T-helper 2 cell treated with Interferon-gamma antibody and Interleukin-4, amounts not matched to agents 100 ng/mL and 5 ng/mL, for 36 hours (primary cell): ENCODE results near the gene OSBPL7. TPM values are rescaled to one million over a fixed set of nuclear protein-coding genes. Genes with fewer than 3 reads are reported as not detected.

ENCODE experiments used
- intact Hi-C: fragments of 100-400 bp; cut with micrococcal nuclease; formaldehyde crosslinking; loops from one replicate; pipeline ENCODE4 v1.15.1; 2023
- total RNA-seq: library from RNA; stranded (reverse); gene quantifications from 2 replicates; pipeline ENCODE4 v1.2.3, GENCODE V29; 2022

The OSBPL7 gene
- total RNA-seq, 1 donor from 2014 or later: 33.0 TPM

DNA sequence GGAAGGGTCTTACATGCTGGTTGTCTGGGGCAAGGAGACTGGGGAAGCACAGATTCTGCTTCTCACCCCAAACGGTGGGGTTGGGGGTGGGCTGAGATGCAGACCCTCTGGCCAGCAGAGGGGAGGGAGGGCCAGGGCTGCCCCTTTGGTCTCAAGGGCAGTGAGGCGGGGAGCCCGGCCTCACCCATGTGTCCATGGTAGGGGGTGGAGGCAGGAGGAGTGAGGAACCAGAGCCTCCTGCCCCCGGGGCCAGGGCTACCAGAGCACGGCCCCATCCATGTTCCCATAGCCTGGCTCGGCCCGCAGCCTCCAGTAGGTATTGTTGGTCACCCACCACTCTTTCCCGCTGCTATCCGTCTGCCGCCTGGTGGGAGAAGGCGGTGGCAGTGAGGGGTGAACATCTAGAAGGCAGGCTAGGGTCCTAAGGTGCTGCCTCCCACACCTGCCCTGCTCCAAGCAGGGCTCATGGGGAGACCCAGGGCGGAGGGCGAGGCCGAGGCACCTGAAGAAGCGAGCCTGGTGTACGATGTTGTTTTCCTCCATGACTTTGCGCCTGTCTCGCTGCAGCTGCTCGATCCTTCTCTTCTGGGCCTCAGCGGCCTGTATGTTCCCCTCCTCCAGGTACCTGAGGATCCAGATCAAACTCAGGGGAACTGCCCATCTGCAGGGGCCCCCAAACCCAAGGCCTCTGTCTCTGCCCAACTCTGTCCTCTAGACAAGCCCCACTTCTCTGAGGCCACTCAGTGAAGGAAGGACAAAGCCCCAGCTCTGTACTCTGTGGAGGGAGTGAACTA lies 13.4 kb downstream of the OSBPL7 start:
- intact Hi-C loops: no loop called here

DNA sequence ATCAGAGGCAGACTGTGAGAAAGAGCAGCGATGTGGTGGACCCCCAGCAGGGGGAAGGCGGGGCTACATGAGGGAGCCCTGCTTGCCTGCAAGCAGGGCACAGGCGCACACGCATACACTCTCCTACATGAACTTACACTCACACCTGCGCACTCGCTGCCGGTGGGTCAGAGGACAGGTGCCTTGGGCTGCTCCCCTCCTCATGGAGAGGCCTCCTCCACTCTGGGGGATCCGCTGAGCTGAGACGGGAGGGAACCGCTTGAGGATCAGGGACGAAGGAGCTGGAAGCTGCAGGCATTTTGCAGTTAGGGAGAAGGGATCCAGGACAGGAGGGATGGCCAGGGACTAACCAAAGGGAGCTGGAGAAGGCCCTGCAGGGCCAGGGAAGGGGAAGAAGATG lies 14.2 kb downstream of the OSBPL7 start:
- intact Hi-C loops: no loop called here

DNA sequence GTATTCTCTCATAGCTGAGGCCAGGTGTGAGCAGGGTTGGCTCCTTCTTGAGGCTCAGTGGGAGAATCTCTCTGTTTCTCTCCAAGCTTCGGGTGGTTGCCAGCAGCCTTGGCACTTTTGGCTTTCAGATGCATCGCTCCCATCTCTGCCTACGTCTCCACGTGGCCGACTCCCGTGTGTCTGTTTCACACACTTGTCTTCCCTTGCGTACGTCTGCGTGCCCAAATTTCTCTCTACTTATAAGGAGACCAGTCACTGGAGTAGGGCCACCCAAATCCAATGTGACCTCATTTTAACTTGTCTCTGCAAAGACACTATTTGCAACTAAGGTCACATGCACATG lies 14.7 kb downstream of the OSBPL7 start:
- intact Hi-C loops: no loop called here

DNA sequence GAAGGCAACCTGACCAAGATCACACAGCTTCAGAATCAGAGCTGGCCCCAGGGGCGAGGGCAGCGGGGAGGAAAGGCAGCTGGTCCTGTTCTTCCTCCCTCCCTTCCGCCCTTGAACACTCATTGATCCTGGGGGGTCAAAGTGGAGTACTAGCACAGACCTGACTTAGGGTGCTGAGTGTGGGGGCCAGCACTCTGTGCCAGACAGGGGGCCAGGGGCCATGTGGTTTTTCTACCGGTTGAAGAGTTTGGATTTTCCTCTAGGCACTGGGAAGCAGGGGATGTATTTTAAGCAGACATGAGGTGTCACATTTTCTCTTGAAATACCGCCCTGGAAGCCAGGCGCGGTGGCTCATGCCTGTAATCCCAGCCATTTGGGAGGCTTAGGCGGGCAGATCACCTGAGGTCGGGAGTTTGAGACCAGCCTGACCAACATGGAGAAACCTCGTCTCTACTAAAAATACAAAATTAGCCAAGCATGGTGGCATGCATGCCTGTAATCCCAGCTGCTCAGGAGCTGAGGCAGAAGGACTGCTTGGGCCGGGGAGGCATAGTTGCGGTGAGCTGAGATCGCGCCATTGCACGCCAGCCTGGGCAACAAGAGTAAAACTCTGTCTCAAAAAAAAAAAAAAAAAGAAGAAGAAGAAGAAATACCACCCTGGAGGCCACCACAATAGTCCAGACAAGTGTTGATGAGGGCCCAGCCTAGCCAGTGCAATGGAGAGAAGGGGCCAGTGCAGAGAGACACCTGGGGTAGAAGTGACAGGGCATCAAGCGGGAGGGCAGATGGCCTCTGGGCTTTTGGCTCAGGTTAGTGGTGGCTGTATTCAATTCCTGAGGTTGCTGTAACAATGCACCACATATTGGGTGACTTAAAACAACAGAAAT lies 15.3 kb downstream of the OSBPL7 start:
- intact Hi-C loops: no loop called here

DNA sequence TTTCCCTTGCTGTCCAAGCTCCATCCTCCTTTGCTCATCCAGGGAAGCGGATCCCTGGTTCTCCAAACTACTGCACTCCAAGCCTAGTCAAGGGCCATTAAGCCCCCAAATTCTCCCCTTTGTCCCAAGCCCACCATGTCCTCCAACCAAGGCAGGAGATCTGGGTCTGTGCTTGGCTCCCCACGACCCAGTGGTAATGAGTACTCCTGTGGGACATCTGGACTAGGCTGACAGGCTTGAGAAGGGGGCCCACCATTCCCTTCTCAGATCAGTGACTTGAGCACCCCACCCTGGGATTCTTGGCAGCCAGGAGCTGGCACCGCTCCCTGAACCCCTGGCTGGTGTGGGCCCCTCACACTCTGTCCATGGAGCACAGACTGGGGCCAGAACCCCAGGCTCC lies 17.1 kb downstream of the OSBPL7 start:
- intact Hi-C loops: no loop called here

DNA sequence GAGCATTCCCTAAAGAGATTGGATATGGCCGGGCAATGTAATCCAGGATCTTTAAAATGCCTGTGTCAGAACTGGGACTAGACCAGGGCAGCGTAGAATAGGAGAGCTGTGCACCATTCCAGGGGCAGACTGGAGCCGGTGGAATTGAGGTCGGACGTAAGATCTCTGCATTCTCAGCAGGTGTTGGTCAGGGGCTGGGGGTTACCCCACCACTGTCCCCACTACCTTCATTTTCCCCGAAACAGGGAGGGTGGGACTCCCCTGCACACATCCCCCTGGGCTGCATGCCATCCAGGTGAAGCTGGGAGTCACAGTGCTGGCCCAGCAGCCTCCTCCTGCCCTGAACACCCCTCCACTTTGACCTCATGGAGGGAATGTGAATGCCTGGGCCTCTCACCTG lies 17.8 kb downstream of the OSBPL7 start:
- intact Hi-C loops: no loop called here

DNA sequence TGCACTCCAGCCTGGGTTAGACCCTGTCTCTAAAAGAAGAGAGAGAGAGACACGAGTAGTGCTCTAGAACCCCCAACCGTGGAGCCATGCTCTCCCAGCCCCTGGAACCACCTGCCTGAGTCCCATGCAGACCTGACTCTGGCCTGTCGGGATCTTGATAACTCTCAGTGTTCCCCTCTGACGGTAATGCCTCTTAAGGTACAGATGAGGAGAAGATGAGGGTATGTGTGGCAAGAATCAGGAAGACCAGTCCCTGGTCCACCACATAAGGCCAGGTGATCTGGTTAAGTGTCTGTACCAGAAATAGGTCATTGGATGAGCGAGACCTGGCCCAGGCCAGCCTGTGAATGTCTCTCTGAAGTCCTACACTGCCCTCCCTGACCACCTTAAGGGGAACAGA lies 18.4 kb downstream of the OSBPL7 start:
- intact Hi-C loops: no loop called here

DNA sequence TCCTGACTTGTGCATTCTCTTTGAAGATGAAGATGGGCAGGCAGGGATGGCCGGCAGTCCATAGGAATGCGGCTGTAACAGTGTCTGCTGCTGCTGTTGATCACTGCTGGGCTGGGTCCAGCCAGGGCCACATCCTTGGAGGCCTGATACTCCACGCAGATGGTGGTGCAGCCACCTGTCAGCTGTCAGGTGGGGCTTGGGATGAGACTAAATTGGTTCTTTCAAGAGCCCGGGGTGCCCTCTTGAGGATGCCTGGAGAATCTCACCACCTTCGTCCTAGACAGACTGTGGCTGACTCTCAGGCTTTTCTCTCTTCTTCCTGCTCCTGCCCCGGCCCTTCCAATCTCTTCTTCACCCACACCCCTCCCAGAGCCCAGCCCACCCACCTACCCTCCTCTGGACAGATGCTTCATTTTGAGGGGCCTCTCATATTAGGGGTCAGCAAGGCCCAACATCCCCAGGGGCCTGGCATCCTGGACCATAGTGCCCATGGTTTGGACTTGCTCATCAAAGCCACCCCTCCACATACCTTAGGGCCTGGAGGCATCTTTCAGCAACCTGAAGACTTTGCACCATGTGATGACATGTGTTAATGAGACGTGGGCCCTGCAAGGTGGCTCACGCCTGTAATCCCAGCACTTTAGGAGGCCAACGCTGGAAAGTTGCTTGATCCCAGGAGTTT lies 19.1 kb downstream of the OSBPL7 start:
- intact Hi-C loops: loop anchor here (1.0 kb wide), 2 partner anchors 103 to 138 kb away; no protein-coding TSS in a partner anchor

DNA sequence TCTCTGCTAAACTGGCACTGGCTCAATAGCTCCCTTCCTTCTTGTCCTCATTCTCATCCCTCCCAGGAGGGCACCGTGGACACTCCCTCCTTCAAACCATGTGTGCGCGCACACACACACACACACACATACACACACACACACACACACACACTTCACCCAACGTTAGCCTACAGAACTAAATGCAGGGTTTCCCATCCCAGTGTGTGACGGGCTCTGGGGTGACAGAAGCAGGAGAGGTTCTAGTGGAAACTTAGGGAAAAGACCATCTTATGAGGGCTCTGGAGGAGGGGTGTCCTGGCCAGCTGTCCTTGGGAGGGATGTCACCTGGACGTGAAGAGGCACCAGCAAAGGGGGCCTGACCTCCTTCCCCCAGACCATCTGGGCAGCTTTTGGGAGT lies 19.7 kb downstream of the OSBPL7 start:
- intact Hi-C loops: loop anchor here (1.0 kb wide), 2 partner anchors 103 to 138 kb away; no protein-coding TSS in a partner anchor

DNA sequence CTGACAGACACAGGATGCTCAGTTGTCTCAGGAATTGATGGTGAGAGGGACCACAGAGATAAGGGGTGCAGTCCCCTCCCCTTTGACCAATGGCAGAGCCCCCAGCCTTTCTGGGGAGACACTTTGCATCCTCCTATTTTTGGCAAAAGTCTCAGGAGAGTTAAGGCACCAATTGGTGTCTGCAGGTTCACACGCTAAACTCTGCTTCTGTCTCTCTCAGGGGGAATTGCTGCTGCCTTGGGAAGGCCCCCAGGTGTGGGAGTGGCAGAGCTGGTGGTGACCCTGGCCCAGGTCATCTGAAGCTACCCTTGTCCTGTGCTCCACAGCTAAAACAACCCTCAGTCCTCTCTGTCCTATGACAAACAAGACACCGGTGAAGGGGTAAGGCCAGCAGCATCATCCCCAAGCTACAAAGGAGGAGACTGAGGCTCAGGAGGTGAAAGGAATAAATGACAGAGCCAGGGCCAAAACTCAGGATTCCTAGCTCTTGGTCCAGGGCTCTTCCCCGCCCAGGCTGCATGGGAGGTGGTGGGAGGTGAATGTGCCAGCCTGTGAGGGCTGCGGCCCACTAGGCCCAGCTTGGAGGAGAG lies 20.3 kb downstream of the OSBPL7 start:
- intact Hi-C loops: no loop called here

DNA sequence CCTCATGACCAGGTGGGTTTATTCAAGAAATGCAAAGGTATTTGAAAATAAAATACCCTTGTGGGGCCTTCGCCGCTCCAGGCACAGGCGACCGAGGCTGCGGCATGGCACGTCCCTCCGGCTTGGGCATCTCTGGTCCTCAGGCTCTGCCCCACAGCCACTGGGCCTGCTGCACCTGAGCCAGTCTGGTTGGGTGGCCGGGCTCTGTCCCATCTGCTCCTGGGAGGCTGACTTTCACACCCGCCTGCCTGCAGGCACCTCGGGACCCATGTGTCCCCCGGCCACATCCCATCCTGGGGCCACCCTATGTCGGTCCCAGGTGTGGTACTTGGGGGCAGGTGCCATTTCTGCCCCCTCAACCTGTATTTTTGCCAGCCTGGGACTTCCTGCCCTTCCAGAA lies 20.9 kb downstream of the OSBPL7 start:
- intact Hi-C loops: no loop called here

DNA sequence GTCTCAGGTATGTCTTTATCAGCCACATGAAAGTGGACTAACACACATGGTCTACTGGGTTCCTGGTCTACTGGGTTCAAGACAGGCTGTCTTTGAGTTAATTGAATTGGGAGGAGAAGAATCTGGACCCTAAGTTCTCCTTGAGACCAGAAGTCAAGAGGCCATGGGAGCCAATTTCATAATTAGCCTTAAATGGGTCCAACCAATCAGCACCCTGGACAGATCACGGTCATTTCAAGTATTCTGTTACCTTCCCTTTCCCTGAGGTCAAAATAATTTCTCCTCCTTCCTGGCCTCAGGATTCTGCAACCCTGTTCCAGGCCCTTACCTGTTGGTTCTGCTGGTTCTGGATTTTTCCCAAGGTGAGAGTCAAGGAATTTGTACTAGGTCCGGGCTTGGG lies 23.8 kb downstream of the OSBPL7 start:
- intact Hi-C loops: no loop called here

DNA sequence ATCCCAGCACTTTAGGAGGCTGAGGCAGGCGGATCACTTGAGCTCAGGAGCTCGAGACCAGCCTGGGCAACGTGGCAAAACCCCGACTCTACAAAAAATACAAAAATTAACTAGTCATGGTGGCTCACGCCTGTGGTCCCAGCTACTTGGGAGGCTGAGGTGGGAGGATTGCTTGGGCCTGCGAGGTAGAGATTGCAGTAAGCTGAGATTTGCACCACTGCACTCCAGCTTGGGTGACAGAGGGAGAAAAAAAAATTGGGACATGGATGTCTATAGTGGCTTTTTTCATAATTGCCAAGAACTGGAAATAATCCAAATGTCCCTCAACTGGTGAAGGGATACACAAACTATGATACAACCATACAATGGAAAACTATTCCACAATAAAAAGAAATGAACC lies 28.6 kb downstream of the OSBPL7 start:
- intact Hi-C loops: no loop called here

DNA sequence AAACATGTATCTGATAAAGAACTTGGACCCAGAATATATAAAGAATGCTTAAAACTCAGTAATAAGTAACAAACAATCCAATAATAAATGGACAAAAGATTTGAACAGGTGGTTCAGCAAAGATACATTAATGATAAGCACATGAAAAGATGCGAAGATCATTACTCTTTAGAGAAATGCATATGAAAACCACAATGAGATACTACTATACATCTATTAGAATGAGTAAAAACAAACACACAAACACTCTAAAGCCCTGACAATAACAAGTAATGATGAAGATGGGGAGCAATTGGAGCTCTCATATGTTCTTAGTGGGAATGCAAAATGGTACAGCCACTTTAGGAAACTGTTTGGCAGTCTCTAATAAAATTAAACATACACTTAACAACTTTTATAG lies 29.1 kb downstream of the OSBPL7 start:
- intact Hi-C loops: no loop called here

DNA sequence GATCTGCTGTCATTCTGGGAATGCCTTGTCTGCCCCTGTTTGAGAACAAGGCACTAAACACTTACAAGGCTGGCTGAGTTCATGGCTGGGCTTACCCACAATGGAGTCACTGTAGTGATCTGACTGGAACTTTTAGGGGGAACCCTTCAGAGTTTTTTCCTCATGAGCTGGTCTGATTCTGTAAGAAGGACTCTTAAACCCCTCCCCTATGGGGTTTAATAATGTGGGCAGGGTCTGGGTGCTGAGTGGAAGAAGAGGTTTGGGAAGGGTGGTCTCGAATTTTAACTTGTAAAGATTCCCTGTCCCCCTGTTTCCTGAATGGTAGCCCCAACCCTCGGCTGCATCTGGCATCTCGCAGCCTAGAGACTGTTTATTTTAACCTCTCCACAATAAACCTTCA lies 30.6 kb downstream of the OSBPL7 start:
- intact Hi-C loops: no loop called here

DNA sequence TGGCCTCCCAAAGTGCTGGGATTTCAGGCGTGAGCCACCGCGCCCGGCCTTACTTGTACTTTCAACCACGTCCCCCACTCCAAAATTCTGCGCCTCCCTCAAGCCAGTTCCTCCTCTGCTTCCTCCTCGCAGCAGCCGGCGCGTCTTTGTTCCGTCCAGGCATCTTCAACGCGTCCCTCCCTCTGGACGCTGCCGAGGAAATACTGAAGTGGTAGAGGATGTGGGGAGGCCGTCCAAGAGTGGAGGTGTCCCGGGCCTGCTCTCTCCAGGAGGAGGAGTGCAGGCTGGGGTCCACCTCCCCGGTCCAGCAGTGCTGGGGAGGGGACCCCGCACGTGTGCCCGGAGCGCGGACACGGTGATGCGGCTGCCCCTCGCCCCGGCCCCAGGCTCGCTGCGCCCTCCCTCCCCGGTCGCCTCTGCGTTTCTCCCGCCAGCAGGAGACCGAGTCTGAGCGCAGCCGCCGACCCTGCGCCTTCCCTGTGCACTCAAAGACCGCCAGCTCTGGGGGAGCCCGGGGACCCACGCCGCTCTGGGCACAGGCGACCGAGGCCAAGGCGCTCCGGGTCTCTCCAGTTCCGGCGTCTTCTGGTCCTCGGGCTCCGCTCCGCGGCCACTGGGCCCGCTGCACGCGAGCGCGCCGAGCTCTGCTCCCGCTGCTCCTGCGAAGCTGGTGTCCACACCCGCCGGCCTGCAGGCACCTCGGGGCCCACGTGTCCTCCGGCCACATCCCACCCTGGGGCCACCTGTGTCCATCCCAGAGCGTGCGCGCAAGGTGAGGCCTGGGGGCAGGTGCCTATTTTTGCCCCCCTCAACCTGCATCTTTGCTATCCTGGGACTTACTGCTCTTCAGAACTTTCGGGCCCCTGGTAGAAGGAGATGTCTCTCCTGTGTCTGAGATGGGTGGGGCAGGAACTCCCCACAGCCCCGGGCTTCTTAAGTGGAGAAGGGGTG lies 31.7 kb downstream of the OSBPL7 start:
- intact Hi-C loops: no loop called here

DNA sequence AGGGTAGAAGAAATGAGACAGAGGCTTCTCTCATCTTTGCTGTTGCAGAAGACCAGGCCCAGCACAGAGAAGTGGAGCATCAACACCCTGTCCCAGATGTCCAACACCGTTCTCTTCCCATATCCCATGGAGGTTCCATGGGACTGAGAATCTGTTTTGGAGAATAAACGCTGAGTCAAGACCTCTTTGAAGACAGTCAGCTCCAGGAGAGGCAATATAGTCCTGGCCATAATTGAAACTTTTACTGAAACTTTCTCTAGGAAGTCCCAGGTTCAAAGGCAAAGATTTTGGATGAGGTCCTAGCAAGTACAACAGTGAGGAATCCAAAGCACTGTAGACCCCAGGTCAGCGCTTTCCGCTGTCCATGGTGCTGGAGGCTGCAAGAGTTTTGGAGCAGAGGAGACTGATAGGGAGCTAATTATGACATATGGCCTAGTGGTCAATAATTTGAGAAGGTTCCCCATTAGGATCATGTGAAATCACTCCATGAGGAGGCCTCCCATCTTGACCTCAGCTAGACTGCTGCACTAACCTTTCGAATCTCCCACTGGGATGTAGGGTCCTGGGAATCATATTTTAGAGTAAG lies 36.0 kb downstream of the OSBPL7 start:
- intact Hi-C loops: no loop called here

DNA sequence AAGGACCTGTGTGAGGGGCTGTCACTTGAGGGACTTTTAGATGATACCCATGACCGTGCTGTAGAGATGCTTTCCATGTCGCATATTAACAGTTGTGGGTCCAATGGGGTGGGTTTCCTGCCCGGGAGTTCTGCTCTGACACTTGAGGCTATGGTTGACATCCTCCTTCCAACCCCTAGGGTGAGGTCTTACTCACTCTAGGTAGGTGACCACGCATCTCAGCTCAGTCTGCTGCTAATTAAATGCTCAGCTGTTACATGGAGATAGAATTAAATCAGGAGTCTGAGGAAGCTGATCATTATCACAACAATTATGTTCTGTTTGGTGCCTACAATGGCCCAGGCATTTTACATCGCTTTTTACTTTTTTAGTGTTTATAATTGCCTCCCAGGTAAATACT lies 40.2 kb downstream of the OSBPL7 start:
- intact Hi-C loops: no loop called here

DNA sequence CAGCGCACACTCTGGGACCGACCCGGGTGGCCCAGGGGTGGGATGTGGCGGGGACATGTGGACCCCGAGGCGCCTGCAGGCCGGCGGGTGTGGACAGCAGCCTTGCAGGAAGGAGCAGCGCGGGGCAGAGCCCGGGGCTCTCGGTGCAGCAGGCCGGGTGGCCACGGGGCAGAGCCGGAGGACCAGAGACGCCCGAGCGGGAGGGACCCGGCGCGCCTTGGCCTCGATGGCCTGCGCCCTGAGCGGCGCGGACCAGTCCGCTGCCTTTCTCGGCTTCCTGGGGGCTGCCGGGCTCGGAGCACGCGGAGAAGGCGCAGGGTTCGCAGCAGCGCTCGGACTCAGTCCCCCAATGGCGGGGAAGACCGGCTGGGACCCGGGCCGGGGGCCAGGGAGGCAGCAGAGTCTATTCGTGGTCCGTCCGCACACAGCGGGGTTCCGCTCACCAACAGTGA lies 43.4 kb downstream of the OSBPL7 start:
- intact Hi-C loops: no loop called here
